PC-3 (cell line): ENCODE results near the gene ARHGAP15. TPM values are rescaled to one million over a fixed set of nuclear protein-coding genes. Genes with fewer than 3 reads are reported as not detected.

ENCODE experiments used
- ATAC-seq: fragments of 200-7000 bp; cut with Tn5 transposase; 2 replicates; pipeline ENCODE4 v1.9.1; 2020; ENCODE audit warnings: mild to moderate bottlenecking, moderate library complexity
- BruUV-seq: library from RNA; stranded (reverse); fragments of 400-500 nt; replicated peaks from 2 replicates; lab custom pipeline; 2021; lab: Mats Ljungman, UMichigan
- CTCF ChIA-PET: fragments of 300-600 bp; sonication (Branson Sonifier 250); formaldehyde crosslinking; loops from one replicate; lab custom pipeline; 2022; ENCODE audit warnings: antibody characterized with exemption; lab: Charles Lee
- POLR2A ChIA-PET: fragments of 300-600 bp; sonication (Branson Sonifier 250); formaldehyde crosslinking; loops from one replicate; lab custom pipeline; 2022; ENCODE audit warnings: antibody characterized with exemption; ENCODE audit not compliant: unreplicated experiment; lab: Charles Lee
- DNase-seq: peaks from one replicate; pipeline ENCODE4 v3.0.0-alpha.2; 2015
- H2AFZ ChIP-seq: fragments of 300-600 bp; sonication (generic); 2 replicates; pipeline ENCODE4 v1.6.0; 2016; ENCODE audit warnings: antibody characterized with exemption, low read length
- H3F3A ChIP-seq: fragments of 300-600 bp; sonication (generic); one replicate; pipeline ENCODE4 v1.6.0; 2017; ENCODE audit warnings: antibody characterized with exemption, low read length, control low read depth, mild to moderate bottlenecking; ENCODE audit not compliant: unreplicated experiment
- H3K27ac ChIP-seq: fragments of 300-600 bp; sonication (generic); 2 replicates; pipeline ENCODE4 v1.5.1; 2016; ENCODE audit warnings: mild to moderate bottlenecking, low read length
- H3K27me3 ChIP-seq: fragments of 300-600 bp; sonication (generic); 2 replicates; pipeline ENCODE4 v1.6.1; 2016; ENCODE audit warnings: low read length, mixed read lengths
- H3K36me3 ChIP-seq: fragments of 300-600 bp; sonication (generic); 2 replicates; pipeline ENCODE4 v1.6.1; 2016; ENCODE audit warnings: low read depth, mixed run types, low read length, mixed read lengths
- H3K4me1 ChIP-seq: fragments of 300-600 bp; sonication (generic); 2 replicates; pipeline ENCODE4 v1.5.1; 2016; ENCODE audit warnings: low read length; ENCODE audit not compliant: insufficient read depth
- H3K4me2 ChIP-seq: fragments of 300-600 bp; sonication (generic); 2 replicates; pipeline ENCODE4 v1.6.0; 2016; ENCODE audit warnings: low read length
- H3K4me3 ChIP-seq: fragments of 300-600 bp; sonication (generic); 2 replicates; pipeline ENCODE4 v1.5.1; 2016; ENCODE audit warnings: mild to moderate bottlenecking, low read length, mixed read lengths
- H3K79me2 ChIP-seq: fragments of 300-600 bp; sonication (generic); 2 replicates; pipeline ENCODE4 v1.6.1; 2017; ENCODE audit warnings: low read length, mixed read lengths
- H3K9ac ChIP-seq: fragments of 300-600 bp; sonication (generic); 2 replicates; pipeline ENCODE4 v1.6.0; 2016; ENCODE audit warnings: mild to moderate bottlenecking, low read length
- H3K9me2 ChIP-seq: fragments of 300-600 bp; sonication (generic); replicated peaks from 2 replicates; pipeline ENCODE4 v1.6.1; 2016; ENCODE audit warnings: mixed run types, low read length, mixed read lengths
- H3K9me3 ChIP-seq: fragments of 300-600 bp; sonication (generic); 2 replicates; pipeline ENCODE4 v1.6.1; 2016; ENCODE audit warnings: low read length, mixed read lengths
- H4K20me1 ChIP-seq: fragments of 300-600 bp; sonication (generic); 2 replicates; pipeline ENCODE4 v1.6.1; 2016; ENCODE audit warnings: low read length, mixed read lengths
- EZH2 ChIP-seq: fragments of 300-600 bp; sonication (generic); IDR thresholded peaks from one replicate; pipeline ENCODE4 v1.6.1; 2017; ENCODE audit warnings: antibody characterized with exemption, mild to moderate bottlenecking, low read length; ENCODE audit not compliant: unreplicated experiment
- EZH2phosphoT487 ChIP-seq: fragments of 300-600 bp; sonication (generic); IDR thresholded peaks from 2 replicates; pipeline ENCODE4 v1.6.1; 2018; ENCODE audit warnings: mild to moderate bottlenecking, antibody characterized with exemption, low read length, borderline replicate concordance
- intact Hi-C: fragments of 100-400 bp; cut with micrococcal nuclease; formaldehyde crosslinking; loops from 2 replicates; pipeline ENCODE4 v1.9.0; 2023
- total RNA-seq: library from RNA; depleted of rRNA; stranded (reverse); fragments of >200 nt; gene quantifications from 2 replicates; pipeline ENCODE4 v1.2.3, GENCODE V29; 2014
- TF ChIP-seq, protein P1 (sequence below): fragments of 300-600 bp; sonication (generic); conservative IDR thresholded peaks from 2 replicates; pipeline ENCODE4 v1.5.1; 2017; ENCODE audit warnings: antibody characterized with exemption, low read depth, mild to moderate bottlenecking, low read length

Gene ARHGAP15
- total RNA-seq, 1 experiment from 2014 or later: not detected

GRCh38 chr2:143623231-143623908 lies 494.2 kb downstream of the ARHGAP15 start:
- no peaks in the 10 kb centered on the region for H3K27me3 ChIP-seq
- BruUV-seq: no TSS peak
- H3K9ac ChIP-seq: no peak overlapping the region
- H3K9me3 ChIP-seq: no peaks in the 10 kb centered on the region
- no peaks in the 10 kb centered on the region for H3K79me2 ChIP-seq
- H3K36me3 ChIP-seq: no peaks in the 10 kb centered on the region
- ChIA-PET POLR2A (no interaction called here), CTCF (no interaction called here)
- no peak overlapping the region for H3K27ac ChIP-seq
- intact Hi-C loops: no loop called here
- no peaks in the 10 kb centered on the region for H3K9me2 ChIP-seq
- TF ChIP-seq EZH2phosphoT487 (no peak), EZH2 (no peak)
- TF ChIP-seq, protein P1, sequence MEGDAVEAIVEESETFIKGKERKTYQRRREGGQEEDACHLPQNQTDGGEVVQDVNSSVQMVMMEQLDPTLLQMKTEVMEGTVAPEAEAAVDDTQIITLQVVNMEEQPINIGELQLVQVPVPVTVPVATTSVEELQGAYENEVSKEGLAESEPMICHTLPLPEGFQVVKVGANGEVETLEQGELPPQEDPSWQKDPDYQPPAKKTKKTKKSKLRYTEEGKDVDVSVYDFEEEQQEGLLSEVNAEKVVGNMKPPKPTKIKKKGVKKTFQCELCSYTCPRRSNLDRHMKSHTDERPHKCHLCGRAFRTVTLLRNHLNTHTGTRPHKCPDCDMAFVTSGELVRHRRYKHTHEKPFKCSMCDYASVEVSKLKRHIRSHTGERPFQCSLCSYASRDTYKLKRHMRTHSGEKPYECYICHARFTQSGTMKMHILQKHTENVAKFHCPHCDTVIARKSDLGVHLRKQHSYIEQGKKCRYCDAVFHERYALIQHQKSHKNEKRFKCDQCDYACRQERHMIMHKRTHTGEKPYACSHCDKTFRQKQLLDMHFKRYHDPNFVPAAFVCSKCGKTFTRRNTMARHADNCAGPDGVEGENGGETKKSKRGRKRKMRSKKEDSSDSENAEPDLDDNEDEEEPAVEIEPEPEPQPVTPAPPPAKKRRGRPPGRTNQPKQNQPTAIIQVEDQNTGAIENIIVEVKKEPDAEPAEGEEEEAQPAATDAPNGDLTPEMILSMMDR: no peak
- H3K4me2 ChIP-seq: no peak overlapping the region
- DNase-seq: no peak
- H3K4me3 ChIP-seq: no peak overlapping the region
- H4K20me1 ChIP-seq: no peaks in the 10 kb centered on the region
- no peaks in the 10 kb centered on the region for H3F3A ChIP-seq
- H2AFZ ChIP-seq: no peak overlapping the region
- no peak for ATAC-seq
- H3K4me1 ChIP-seq: no peaks in the 10 kb centered on the region

DNA sequence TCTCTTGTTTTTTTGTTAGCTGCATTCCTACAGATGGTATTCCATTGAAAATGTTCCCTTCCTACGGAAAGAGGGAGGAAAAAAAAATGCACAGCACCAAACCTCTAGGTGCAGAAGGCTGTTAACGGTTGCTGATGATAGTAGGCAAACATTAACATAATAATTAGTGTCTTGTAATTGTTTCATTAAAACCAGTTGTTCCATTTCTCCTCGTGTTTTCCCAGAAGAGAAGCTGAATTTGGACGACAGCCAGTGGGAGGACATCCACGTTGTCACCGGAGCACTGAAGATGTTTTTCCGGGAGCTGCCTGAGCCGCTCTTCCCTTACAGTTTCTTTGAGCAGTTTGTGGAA lies 494.7 kb downstream of the ARHGAP15 start:
- ATAC-seq (no peak), DNase-seq (no peak)
- no peaks in the 10 kb centered on the region for H3K9me3 ChIP-seq
- intact Hi-C loops: no loop called here
- no peaks in the 10 kb centered on the region for H3K4me1 ChIP-seq
- H3F3A ChIP-seq: no peaks in the 10 kb centered on the region
- ChIA-PET CTCF (no interaction called here), POLR2A (no interaction called here)
- H3K9ac ChIP-seq: no peak overlapping the region
- no peaks in the 10 kb centered on the region for H4K20me1 ChIP-seq
- TF ChIP-seq EZH2 (no peak), EZH2phosphoT487 (no peak)
- TF ChIP-seq, protein P1: no peak
- no peaks in the 10 kb centered on the region for H3K36me3 ChIP-seq
- no peaks in the 10 kb centered on the region for H3K9me2 ChIP-seq
- no TSS peak for BruUV-seq
- H2AFZ ChIP-seq: no peak overlapping the region
- H3K79me2 ChIP-seq: no peaks in the 10 kb centered on the region
- H3K27ac ChIP-seq: no peak overlapping the region
- no peak overlapping the region for H3K4me3 ChIP-seq
- H3K4me2 ChIP-seq: no peak overlapping the region
- no peaks in the 10 kb centered on the region for H3K27me3 ChIP-seq

DNA sequence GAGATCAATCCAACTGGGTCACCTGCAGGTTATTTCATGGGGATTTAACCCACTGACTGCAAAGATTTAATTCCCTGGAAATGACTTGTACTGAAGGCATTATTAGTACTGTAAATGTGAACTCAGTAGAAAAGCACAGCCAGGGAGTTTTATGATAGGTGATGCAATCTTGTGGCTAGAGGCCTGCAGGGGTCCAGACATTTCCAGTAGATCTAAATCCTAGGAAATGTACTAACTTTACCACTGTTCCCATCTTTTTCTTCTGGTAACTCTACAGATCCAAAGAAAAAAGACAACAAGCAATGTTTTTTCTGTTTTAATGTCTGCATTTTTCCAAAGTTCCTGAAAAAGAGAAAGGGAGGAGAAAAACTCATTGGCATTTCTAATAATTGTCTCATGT lies 500.1 kb downstream of the ARHGAP15 start:
- Histone ChIP-seq H3K27ac (no peak overlapping the region), H3K4me3 (no peak overlapping the region), H3K4me1 (no peaks in the 10 kb centered on the region), H3F3A (no peaks in the 10 kb centered on the region), H3K36me3 (no peaks in the 10 kb centered on the region), H2AFZ (no peak overlapping the region), H3K79me2 (no peaks in the 10 kb centered on the region), H3K9me2 (no peaks in the 10 kb centered on the region), H3K9ac (no peak overlapping the region), H4K20me1 (no peaks in the 10 kb centered on the region), H3K9me3 (no peaks in the 10 kb centered on the region), H3K4me2 (no peak overlapping the region), H3K27me3 (no peaks in the 10 kb centered on the region)
- BruUV-seq: no TSS peak
- DNase-seq (peak; percentile 12), ATAC-seq (no peak)
- no peak for TF ChIP-seq EZH2
- no peak for TF ChIP-seq EZH2phosphoT487
- TF ChIP-seq, protein P1: no peak
- POLR2A ChIA-PET: no interaction called here
- intact Hi-C loops: no loop called here
- CTCF ChIA-PET: no interaction called here
